GM12878 (cell line): ENCODE measurements around the gene TNP2. TPM values are rescaled to one million over a fixed set of nuclear protein-coding genes. Genes with fewer than 3 reads are reported as not detected.

Experiments used
- ATAC-seq: fragments of 200-7000 bp; cut with Tn5 transposase; 3 replicates; pipeline ENCODE4 v1.9.1; 2020; ENCODE audit warnings: mild to moderate bottlenecking, moderate library complexity
- BruUV-seq: library from RNA; stranded (reverse); fragments of 400-500 nt; replicated peaks from 2 replicates; lab custom pipeline; 2021; lab: Mats Ljungman, UMichigan
- CTCF ChIA-PET: fragments of 300-600 bp; sonication (Branson Sonifier 250); formaldehyde crosslinking; extraction: SDS; loops from one replicate; lab custom pipeline; 2021; ENCODE audit warnings: inconsistent platforms; lab: Yijun Ruan, JAX
- POLR2A ChIA-PET: fragments of 350-600 bp; formaldehyde crosslinking; extraction: SDS; loops from one replicate; lab custom pipeline; 2021; ENCODE audit warnings: inconsistent platforms; lab: Charles Lee
- RAD21 ChIA-PET: fragments of 300-600 bp; sonication (Branson Sonifier 250); formaldehyde crosslinking; loops from one replicate; lab custom pipeline; 2023; ENCODE audit warnings: antibody characterized with exemption; ENCODE audit not compliant: unreplicated experiment; lab: Charles Lee
- SMC1A ChIA-PET: fragments of 300-600 bp; sonication (Branson Sonifier 250); formaldehyde crosslinking; loops from one replicate; lab custom pipeline; 2023; ENCODE audit not compliant: unreplicated experiment, uncharacterized antibody; lab: Charles Lee
- DNase-seq: peaks from one replicate; pipeline ENCODE4 v3.0.0-alpha.2; 2011; ENCODE audit warnings: low read depth, low spot score
- FAIRE-seq: peaks from 3 replicates; lab custom pipeline; 2011; peaks lifted over from hg19 to GRCh38; lab: Jason Lieb, UNC
- H2AFZ ChIP-seq: 2 replicates; pipeline ENCODE4 v1.6.0; 2011; ENCODE audit warnings: low read depth, low read length, control low read depth; ENCODE audit not compliant: control insufficient read depth
- H3K27ac ChIP-seq: 2 replicates; pipeline ENCODE4 v1.5.1; 2011; ENCODE audit warnings: control low read depth; ENCODE audit not compliant: control insufficient read depth, insufficient read depth
- H3K27me3 ChIP-seq, 2 experiments: replicated peaks in 1 of 2; 2 replicates each; pipeline versions ENCODE4 v1.6.0 to v1.6.1; 2011; ENCODE audit warnings: low read length in 1 of 2; ENCODE audit not compliant: control insufficient read depth in 2 of 2, insufficient read depth in 2 of 2
- H3K36me3 ChIP-seq, 2 experiments: 2 replicates each; pipeline ENCODE4 v1.5.1; 2011; ENCODE audit warnings: low read length in 1 of 2; ENCODE audit not compliant: control insufficient read depth in 2 of 2, insufficient read depth in 2 of 2
- H3K4me1 ChIP-seq: 2 replicates; pipeline ENCODE4 v1.6.1; 2011; ENCODE audit warnings: mild to moderate bottlenecking, low read length, moderate library complexity, mixed read lengths; ENCODE audit not compliant: control insufficient read depth, insufficient read depth
- H3K4me2 ChIP-seq: 2 replicates; pipeline ENCODE4 v1.6.0; 2011; ENCODE audit warnings: control low read depth; ENCODE audit not compliant: control insufficient read depth, insufficient read depth
- H3K4me3 ChIP-seq: fragments of 200-600 bp; sonication (generic); 2 replicates; pipeline ENCODE4 v1.5.1; 2016
- H3K79me2 ChIP-seq: 2 replicates; pipeline ENCODE4 v1.6.0; 2011; ENCODE audit warnings: low read length; ENCODE audit not compliant: control insufficient read depth, insufficient read depth
- H3K9ac ChIP-seq: 2 replicates; pipeline ENCODE4 v1.8.0; 2011; ENCODE audit warnings: low read length, control low read depth, mixed read lengths; ENCODE audit not compliant: control insufficient read depth, insufficient read depth
- H3K9me3 ChIP-seq: replicated peaks from 3 replicates; pipeline ENCODE4 v1.5.1; 2011; ENCODE audit warnings: mild to moderate bottlenecking, low read length; ENCODE audit not compliant: control insufficient read depth, insufficient read depth
- H4K20me1 ChIP-seq: 2 replicates; pipeline ENCODE4 v1.6.0; 2011; ENCODE audit not compliant: control insufficient read depth, insufficient read depth
- BCL11A ChIP-seq: IDR thresholded peaks from 2 replicates; pipeline ENCODE4 v1.6.1; 2011; ENCODE audit warnings: low read depth, low read length
- GATAD2B ChIP-seq: fragments of 450-650 bp; conservative IDR thresholded peaks from 2 replicates; pipeline ENCODE4 v1.6.1; 2017; ENCODE audit warnings: low read depth, mild to moderate bottlenecking, moderate library complexity
- HCFC1 ChIP-seq: fragments of 150-350 bp; IDR thresholded peaks from 2 replicates; pipeline ENCODE4 v1.6.1; 2014; ENCODE audit warnings: low read length
- NBN ChIP-seq: fragments of 450-650 bp; IDR thresholded peaks from 2 replicates; pipeline ENCODE4 v1.6.1; 2016
- NR2C2 ChIP-seq: IDR thresholded peaks from 2 replicates; pipeline ENCODE4 v1.6.1; 2011; ENCODE audit warnings: borderline replicate concordance, low read depth; ENCODE audit not compliant: control insufficient read depth, insufficient read length
- RUNX3 ChIP-seq: IDR thresholded peaks from 2 replicates; pipeline ENCODE4 v1.6.1; 2012; ENCODE audit warnings: low read length, inconsistent platforms
- TAF1 ChIP-seq: IDR thresholded peaks from 2 replicates; pipeline ENCODE4 v1.6.1; 2011; ENCODE audit warnings: mild to moderate bottlenecking, low read depth, low read length, borderline replicate concordance
- WRNIP1 ChIP-seq: IDR thresholded peaks from 2 replicates; pipeline ENCODE4 v1.6.1; 2011; ENCODE audit warnings: low read depth, low read length, improper control_type of control experiment, borderline replicate concordance
- ZNF592 ChIP-seq: fragments of 450-650 bp; IDR thresholded peaks from 2 replicates; pipeline ENCODE4 v1.6.1; 2017; ENCODE audit warnings: mild to moderate bottlenecking, moderate library complexity
- ZNF687 ChIP-seq: fragments of 450-650 bp; IDR thresholded peaks from 2 replicates; pipeline ENCODE4 v1.6.1; 2017; ENCODE audit warnings: mild to moderate bottlenecking, moderate library complexity
- WGBS: methylation state at CpG from one replicate; pipeline ENCODE4 v1.1.6; 2016; ENCODE audit warnings: low lambda C conversion rate; ENCODE audit not compliant: insufficient replicate concordance, insufficient coverage; ENCODE audit errors: missing lambda C conversion rate; 5-methylcytosine and 5-hydroxymethylcytosine counted together
- in situ Hi-C: fragments of 300-500 bp; cut with MboI; formaldehyde crosslinking; loops from 9 replicates; pipeline ENCODE4 v1.14.3; 2018; ENCODE audit warnings: mixed read lengths
- intact Hi-C: fragments of 100-400 bp; cut with micrococcal nuclease; formaldehyde crosslinking; loops from one replicate; pipeline ENCODE4 v1.14.2; 2022; ENCODE audit not compliant: unreplicated experiment
- polyA plus RNA-seq, 11 experiments: library from polyadenylated mRNA; depleted of rRNA in 4 of 11; unstranded in 6 of 11; stranded (reverse) in 5 of 11; fragments of >200 nt; fragmentation: Nextera tagmentation in 4 of 11; fragmentation: Illumina TruSeq in 1 of 11; extraction: Ambion mirVana in 4 of 11; extraction: Trizol in 1 of 11; gene quantifications; 1 replicate in 1 of 11; 2 replicates in 10 of 11; pipeline versions ENCODE4 v1.2.1 to v1.2.3, GENCODE V29; 2011 to 2016; ENCODE audit warnings: inconsistent platforms in 2 of 11, missing spikeins in 2 of 11, low read depth in 1 of 11
- total RNA-seq, 4 experiments: library from RNA; depleted of rRNA in 3 of 4; stranded (reverse); fragments of >200 nt in 3 of 4; fragmentation: Illumina TruSeq in 1 of 4; extraction: Trizol in 1 of 4; gene quantifications; 2 replicates each; pipeline versions ENCODE4 v1.2.1 to v1.2.3, GENCODE V29; 2013 to 2021
- TF ChIP-seq, protein P1 (sequence below): IDR thresholded peaks from 2 replicates; pipeline ENCODE4 v1.6.1; 2012; ENCODE audit warnings: low read depth, low read length, improper control_type of control experiment

TNP2 gene
- total and polyA plus RNA-seq, 10 of the 15 experiments (the other 5 are each of a cell fraction or from before 2014, with no cell fraction given) = not detected

GRCh38 chr16:11274964-11275363 lies 5.8 kb upstream of the TNP2 start:
- 42% methylated on average over 7 of the region's 7 CpGs for WGBS
- CTCF ChIA-PET = no interaction called here
- Histone ChIP-seq H3K36me3 (no peaks in the 10 kb centered on the region), H3K79me2 (no peaks in the 10 kb centered on the region), H3K27me3 (no peaks in the 10 kb centered on the region), H3K4me3 (no peak overlapping the region), H3K9me3 (no peaks in the 10 kb centered on the region), H2AFZ (no peak overlapping the region), H3K27ac (no peak overlapping the region), H3K4me1 (no peaks in the 10 kb centered on the region), H4K20me1 (no peaks in the 10 kb centered on the region), H3K9ac (no peak overlapping the region), H3K4me2 (no peak overlapping the region)
- POLR2A ChIA-PET = no interaction called here
- in situ Hi-C loops (no loop called here), intact Hi-C loops (no loop called here)
- DNase-seq (no peak), ATAC-seq (no peak), FAIRE-seq (no peak)
- SMC1A ChIA-PET = interaction anchor here (0.6 kb wide), 1 partner anchor 11 kb away, joined by 3 read pairs; no protein-coding TSS in a partner anchor
- no TSS peak for BruUV-seq
- TF ChIP-seq, protein P1, sequence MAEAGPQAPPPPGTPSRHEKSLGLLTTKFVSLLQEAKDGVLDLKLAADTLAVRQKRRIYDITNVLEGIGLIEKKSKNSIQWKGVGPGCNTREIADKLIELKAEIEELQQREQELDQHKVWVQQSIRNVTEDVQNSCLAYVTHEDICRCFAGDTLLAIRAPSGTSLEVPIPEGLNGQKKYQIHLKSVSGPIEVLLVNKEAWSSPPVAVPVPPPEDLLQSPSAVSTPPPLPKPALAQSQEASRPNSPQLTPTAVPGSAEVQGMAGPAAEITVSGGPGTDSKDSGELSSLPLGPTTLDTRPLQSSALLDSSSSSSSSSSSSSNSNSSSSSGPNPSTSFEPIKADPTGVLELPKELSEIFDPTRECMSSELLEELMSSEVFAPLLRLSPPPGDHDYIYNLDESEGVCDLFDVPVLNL = no peak
- no peak for TF ChIP-seq TAF1
- TF ChIP-seq RUNX3 = no peak
- TF ChIP-seq BCL11A = no peak
- no peak for TF ChIP-seq ZNF687
- no peak for TF ChIP-seq HCFC1
- TF ChIP-seq GATAD2B = no peak
- TF ChIP-seq WRNIP1 = no peak
- TF ChIP-seq ZNF592 = no peak
- no peak for TF ChIP-seq NR2C2
- TF ChIP-seq NBN = no peak
- RAD21 ChIA-PET = no interaction called here
